Measurements from ENCODE around the gene WDR64. TPM values are rescaled to one million over a fixed set of nuclear protein-coding genes. Genes with fewer than 3 reads are reported as not detected.

WDR64 gene
- polyA plus RNA-seq, 2 of the 4 experiments (the other 2 are of a cell fraction), result not detected

DNA sequence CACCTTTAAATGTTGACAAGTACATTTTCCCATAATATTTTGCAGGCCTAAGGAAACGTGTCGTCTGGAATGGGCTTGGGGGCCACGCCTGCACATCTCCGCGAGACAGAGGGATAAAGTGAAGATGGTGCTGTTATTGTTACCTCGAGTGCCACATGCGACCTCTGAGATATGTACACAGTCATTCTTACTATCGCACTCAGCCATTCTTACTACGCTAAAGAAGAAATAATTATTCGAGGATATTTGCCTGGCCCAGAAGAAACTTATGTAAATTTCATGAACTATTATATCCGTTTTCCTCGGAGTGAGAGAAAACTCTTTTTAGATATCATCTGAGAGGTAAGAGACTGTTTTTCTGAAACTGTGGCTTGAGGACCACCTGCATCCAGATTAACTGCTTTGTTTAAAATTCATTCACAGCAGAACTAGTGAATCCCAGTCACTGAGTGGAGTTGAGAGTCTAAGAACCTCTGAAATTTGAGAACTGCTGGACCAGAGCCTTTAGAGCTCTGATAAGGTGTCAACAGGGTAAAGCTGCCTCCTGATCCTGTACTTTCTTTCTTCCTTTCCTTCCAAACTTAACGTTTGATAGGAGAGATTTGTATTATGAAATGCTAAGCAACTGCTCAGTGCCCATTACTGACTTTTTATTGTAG lies 196.7 kb downstream of the WDR64 start:
- FAIRE-seq (no peak), DNase-seq (ENCODE audit: low read depth in 1 of 2, low spot score in 1 of 2) (no peak), ATAC-seq (peak; percentile 18 to 56; a peak in 4 of 6 replicates)
- no peaks in the 10 kb centered on the region for H3K9me3 ChIP-seq
- peak overlapping the region; percentile 81 for H3K4me3 ChIP-seq
- POLR2A ChIA-PET, result no interaction called here
- TF ChIP-seq RFX5 (IDR thresholded peaks at IDR 0.05) (no peak), HOXA7 (CRISPR knock-in tag; IDR thresholded peaks at IDR 0.05) (no peak), MAFK (IDR thresholded peaks at IDR 0.05; ENCODE audit: partially characterized antibody) (no peak), JUN (IDR thresholded peaks at IDR 0.05) (no peak), ELK1 (IDR thresholded peaks at IDR 0.05; ENCODE audit: low read depth, low read length) (no peak), POLR2AphosphoS2 (conservative IDR thresholded peaks at IDR 0.05; ENCODE audit: low read length) (no peak), PHF8 (IDR thresholded peaks at IDR 0.05; ENCODE audit: borderline replicate concordance, low read depth) (no peak), SREBF2 (IDR thresholded peaks at IDR 0.05) (no peak), FOSB (CRISPR knock-in tag; IDR thresholded peaks at IDR 0.05) (no peak), EHF (CRISPR knock-in tag; IDR thresholded peaks at IDR 0.05) (no peak), MAX (IDR thresholded peaks at IDR 0.05) (no peak; the same call in 1 of the 2 replicates)
- TF ChIP-seq, protein P1, sequence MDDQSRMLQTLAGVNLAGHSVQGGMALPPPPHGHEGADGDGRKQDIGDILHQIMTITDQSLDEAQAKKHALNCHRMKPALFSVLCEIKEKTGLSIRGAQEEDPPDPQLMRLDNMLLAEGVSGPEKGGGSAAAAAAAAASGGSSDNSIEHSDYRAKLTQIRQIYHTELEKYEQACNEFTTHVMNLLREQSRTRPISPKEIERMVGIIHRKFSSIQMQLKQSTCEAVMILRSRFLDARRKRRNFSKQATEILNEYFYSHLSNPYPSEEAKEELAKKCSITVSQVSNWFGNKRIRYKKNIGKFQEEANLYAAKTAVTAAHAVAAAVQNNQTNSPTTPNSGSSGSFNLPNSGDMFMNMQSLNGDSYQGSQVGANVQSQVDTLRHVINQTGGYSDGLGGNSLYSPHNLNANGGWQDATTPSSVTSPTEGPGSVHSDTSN (IDR thresholded peaks at IDR 0.05), result no peak
- 3% methylated on average over 13 of the region's 13 CpGs for WGBS (ENCODE audit: missing lambda C conversion rate)
- peak overlapping the region; percentile 94 to 99 for H3K27ac ChIP-seq
- CTCF ChIA-PET, result interaction anchor here (0.8 to 8.5 kb wide), 5 partner anchors 12 to 238 kb away, joined by 3 to 48 read pairs (median 4); no protein-coding TSS in a partner anchor
- peaks cover 16% of the 10 kb centered on the region for H3K4me1 ChIP-seq
- peak overlapping the region; percentile 93 for H3K4me2 ChIP-seq

DNA sequence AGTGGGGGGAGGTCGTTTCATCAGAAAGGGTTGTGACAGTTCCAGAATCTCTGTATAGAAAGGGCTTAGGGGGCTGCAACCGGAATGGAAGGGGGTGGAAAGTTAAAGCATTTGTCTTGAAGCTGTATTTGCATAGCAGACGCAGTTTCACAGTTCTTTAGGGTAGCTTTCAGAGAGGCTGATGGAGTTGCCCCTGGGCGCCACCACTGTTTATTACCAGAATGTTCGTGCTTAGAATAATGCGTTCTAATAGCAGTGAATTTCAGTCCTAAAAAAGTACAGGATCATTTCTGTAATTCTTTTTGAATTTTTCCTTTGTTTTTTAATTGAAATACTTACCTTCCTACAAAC lies 197.2 kb downstream of the WDR64 start:
- 47% methylated on average over 6 of the region's 6 CpGs for WGBS (ENCODE audit: missing lambda C conversion rate)
- ATAC-seq, result no peak
- Histone ChIP-seq H3K4me2 (peak overlapping the region; percentile 93), H3K27ac (peak overlapping the region in 1 of 2 experiments; percentile 99; a peak in 3 of 6 replicates), H3K4me1 (peaks cover 16% of the 10 kb centered on the region), H3K4me3 (peak overlapping the region; percentile 81), H3K9me3 (no peaks in the 10 kb centered on the region)
- FAIRE-seq, result no peak
- POLR2A ChIA-PET, result no interaction called here
- CTCF ChIA-PET, result interaction anchor here (0.8 to 2.0 kb wide), 3 partner anchors 11 to 238 kb away, joined by 3 to 5 read pairs (median 4); no protein-coding TSS in a partner anchor
- TF ChIP-seq CBX8 (IDR thresholded peaks at IDR 0.05) (no peak), RARB (CRISPR knock-in tag; IDR thresholded peaks at IDR 0.05) (no peak), NPAS2 (CRISPR knock-in tag; IDR thresholded peaks at IDR 0.05; ENCODE audit: borderline replicate concordance) (no peak), NFE2L2 (conservative IDR thresholded peaks at IDR 0.05; ENCODE audit: low read length) (no peak), EP300 (IDR thresholded peaks at IDR 0.05) (no peak), POLR2AphosphoS2 (conservative IDR thresholded peaks at IDR 0.05; ENCODE audit: low read length) (no peak), ZFP36 (IDR thresholded peaks at IDR 0.05; ENCODE audit: borderline replicate concordance, partially characterized antibody) (no peak), GATA3 (IDR thresholded peaks at IDR 0.05; ENCODE audit: borderline replicate concordance) (no peak), MAX (IDR thresholded peaks at IDR 0.05) (no peak), ELK1 (IDR thresholded peaks at IDR 0.05; ENCODE audit: low read depth, low read length) (no peak), ZNF302 (CRISPR knock-in tag; IDR thresholded peaks at IDR 0.05) (no peak), RAD21 (conservative IDR thresholded peaks at IDR 0.05 in 1 of 2, IDR thresholded peaks at IDR 0.05 in 1 of 2) (no peak), HDAC2 (IDR thresholded peaks at IDR 0.05) (no peak), JUNB (IDR thresholded peaks at IDR 0.05) (no peak)
- TF ChIP-seq, protein P2, sequence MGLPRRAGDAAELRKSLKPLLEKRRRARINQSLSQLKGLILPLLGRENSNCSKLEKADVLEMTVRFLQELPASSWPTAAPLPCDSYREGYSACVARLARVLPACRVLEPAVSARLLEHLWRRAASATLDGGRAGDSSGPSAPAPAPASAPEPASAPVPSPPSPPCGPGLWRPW (IDR thresholded peaks at IDR 0.05), result no peak
- TF ChIP-seq, protein P1 (IDR thresholded peaks at IDR 0.05), result no peak
- no peak for DNase-seq (ENCODE audit: low read depth in 1 of 2, low spot score in 1 of 2)

Data from A549 (cell line).